Epithelial cell of proximal tubule (primary cell): ENCODE measurements around the gene ULK4. TPM values are rescaled to one million over a fixed set of nuclear protein-coding genes. Genes with fewer than 3 reads are reported as not detected.

ENCODE experiments used
- DNase-seq: peaks from one replicate; pipeline ENCODE4 v3.0.0-alpha.2; 2011; ENCODE audit warnings: low read depth
- H3K4me3 ChIP-seq: 2 replicates; pipeline ENCODE4 v1.5.1; 2011; ENCODE audit warnings: low read depth, mild to moderate bottlenecking, low read length
- CTCF ChIP-seq: conservative IDR thresholded peaks from 2 replicates; pipeline ENCODE4 v1.5.1; 2012; ENCODE audit warnings: low read depth, mild to moderate bottlenecking, low read length
- total RNA-seq: library from RNA; depleted of rRNA; stranded (reverse); fragments of >200 nt; gene quantifications from 2 replicates; pipeline ENCODE4 v1.2.3, GENCODE V29; 2015

ULK4 gene
- total RNA-seq, 1 donor from 2014 or later, result 2.2 TPM

DNA sequence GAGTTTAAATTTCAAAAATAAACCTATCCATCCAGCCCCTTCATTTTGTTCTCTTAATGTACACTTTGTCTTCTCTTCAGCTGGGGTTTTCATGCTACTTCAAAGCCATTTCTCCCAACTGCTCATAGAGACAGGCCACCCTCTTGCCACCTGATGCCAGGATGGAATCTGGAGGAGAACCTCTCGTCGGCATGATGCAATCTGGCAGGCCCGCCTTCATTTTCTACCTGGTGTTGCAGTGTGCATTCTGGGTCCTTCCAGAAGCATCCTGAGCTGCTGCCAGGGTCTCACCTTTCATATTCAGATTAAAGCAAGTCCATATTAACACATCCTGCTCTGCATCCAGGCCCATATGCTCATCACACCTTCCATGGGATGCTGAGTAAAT is 701.8 kb downstream of the ULK4 start:
- no peak overlapping the region for H3K4me3 ChIP-seq
- DNase-seq, result no peak
- TF ChIP-seq CTCF, result no peak

DNA sequence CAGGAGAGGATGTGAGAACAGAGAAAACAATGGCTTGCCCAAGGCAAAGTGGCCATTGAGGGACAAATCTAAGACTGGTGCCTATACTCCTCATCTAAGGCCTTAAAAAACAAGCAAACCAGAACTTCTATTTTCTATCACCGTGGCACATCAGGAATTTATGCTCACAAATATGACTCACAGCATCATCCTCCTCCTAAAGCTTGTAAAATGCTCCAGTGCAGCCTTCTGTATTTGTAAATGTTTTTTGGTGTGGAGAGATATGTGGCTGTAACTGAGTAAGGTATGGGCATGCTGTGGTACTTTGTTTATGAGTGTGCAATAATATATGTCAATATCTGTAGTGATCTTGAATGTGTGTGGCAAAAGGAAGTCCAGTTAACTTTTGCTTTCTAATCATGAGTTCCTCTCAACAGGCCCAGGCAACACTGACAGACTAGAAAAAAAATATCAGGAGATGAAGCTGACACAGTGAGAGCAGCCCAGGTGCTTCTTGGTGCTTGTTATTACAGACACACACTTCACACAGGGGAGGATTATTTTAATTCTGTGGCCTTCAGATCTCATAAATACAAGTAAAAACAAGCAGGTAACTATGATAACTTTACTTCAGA is 702.3 kb downstream of the ULK4 start:
- TF ChIP-seq CTCF, result no peak
- no peak overlapping the region for H3K4me3 ChIP-seq
- no peak for DNase-seq

DNA sequence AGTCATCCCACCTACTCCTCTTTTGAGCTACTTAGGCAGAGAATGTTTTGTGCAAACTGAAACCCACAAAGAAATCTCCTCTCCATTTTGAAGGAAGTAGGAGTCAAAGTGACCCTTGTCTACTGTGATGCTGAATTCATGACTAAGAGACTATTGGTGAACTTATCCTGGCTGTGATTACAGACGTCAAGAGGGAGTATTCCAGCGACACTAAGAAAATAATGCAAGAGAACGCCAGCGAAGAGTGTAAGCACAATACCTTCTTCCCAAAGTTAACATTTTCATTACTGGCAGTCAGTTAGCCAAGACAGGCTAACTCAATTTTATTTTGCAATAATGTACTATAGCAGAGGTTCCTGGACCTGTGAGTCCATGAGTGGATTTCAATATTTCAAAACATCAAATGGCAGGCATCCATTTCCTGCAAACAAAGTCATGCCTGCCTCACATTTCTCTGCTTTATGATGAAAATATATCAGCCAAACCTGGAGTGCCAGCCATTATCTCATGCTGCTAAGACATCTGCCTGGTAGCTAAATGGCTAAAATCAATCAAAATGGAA is 703.6 kb downstream of the ULK4 start:
- H3K4me3 ChIP-seq, result no peak overlapping the region
- DNase-seq, result no peak
- no peak for TF ChIP-seq CTCF

GRCh38 chr3:41251593-41251992 is 710.3 kb downstream of the ULK4 start:
- DNase-seq, result no peak
- no peak for TF ChIP-seq CTCF
- no peak overlapping the region for H3K4me3 ChIP-seq

DNA sequence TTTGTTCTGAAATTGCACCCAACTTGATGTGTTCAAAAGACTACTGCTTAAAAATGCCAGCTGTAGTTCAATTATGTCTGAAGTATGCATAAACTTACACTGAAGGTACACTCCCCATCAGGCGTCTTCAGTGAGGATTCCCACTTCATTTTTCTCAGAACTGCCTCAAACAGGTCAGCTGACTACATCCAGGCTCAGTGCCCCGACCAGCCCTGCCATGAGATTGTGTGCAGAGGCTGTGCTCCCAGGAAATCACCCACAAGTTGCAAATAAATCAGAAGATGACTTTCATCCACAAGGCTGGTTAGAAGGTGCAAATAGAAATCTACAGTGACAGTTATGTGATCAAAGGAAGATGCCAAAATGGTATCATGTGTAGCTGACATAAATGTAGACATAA is 711.1 kb downstream of the ULK4 start:
- no peak for DNase-seq
- H3K4me3 ChIP-seq, result no peak overlapping the region
- no peak for TF ChIP-seq CTCF

- no peak for DNase-seq
- H3K4me3 ChIP-seq, result no peak overlapping the region
- TF ChIP-seq CTCF, result no peak
Observed at GRCh38 chr3:41249318-41249717, 712.6 kb downstream of the ULK4 start.

GRCh38 chr3:41248525-41248924 is 713.4 kb downstream of the ULK4 start:
- DNase-seq, result no peak
- H3K4me3 ChIP-seq, result no peak overlapping the region
- no peak for TF ChIP-seq CTCF
